ENCODE measurements around the gene CST9L. TPM values are rescaled to one million over a fixed set of nuclear protein-coding genes. Genes with fewer than 3 reads are reported as not detected.

The CST9L gene
- total and polyA plus RNA-seq, 2 donors from 2014 or later: not detected

DNA sequence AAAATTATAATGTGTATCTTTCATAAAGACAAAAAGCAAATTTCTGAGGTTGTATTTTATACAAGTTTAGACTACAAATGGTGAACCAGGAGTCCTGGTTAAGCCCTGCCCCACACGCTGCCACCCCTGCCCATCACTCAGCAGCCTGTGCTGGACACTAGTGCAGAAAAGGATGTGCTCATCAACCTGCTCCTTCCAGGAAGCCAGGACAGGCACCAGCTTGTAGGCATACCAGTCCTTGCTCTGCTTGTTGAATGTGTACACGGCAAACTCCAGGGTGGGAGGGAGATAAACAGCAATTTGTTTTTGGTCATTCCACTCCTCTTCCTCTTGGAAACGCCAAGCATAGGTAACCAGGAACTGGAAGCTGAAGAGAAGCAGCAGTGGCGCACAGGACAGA, 18.1 kb downstream of the CST9L start:
- Histone ChIP-seq H3K4me3 (ENCODE audit: low read length in 3 of 3) (no peak overlapping the region), H3K9ac (ENCODE audit: low read length in 3 of 3) (no peak overlapping the region), H3K4me1 (ENCODE audit: control insufficient read depth in 2 of 3, insufficient read depth in 2 of 3, low read depth in 1 of 3, low read length in 3 of 3) (no peaks in the 10 kb centered on the region), H3K27me3 (ENCODE audit: control insufficient read depth, insufficient read depth, low read length) (no peaks in the 10 kb centered on the region), H3K9me3 (ENCODE audit: control insufficient read depth in 2 of 3, insufficient read depth in 1 of 3, low read length in 3 of 3) (no peaks in the 10 kb centered on the region), H3K36me3 (ENCODE audit: control insufficient read depth in 2 of 3, insufficient read depth in 3 of 3, low read length in 3 of 3) (no peaks in the 10 kb centered on the region), H3K27ac (ENCODE audit: low read depth in 2 of 2, low read length in 2 of 2) (no peak overlapping the region)
- DNase-seq (no peak), FAIRE-seq (no peak)
- TF ChIP-seq, protein P1, sequence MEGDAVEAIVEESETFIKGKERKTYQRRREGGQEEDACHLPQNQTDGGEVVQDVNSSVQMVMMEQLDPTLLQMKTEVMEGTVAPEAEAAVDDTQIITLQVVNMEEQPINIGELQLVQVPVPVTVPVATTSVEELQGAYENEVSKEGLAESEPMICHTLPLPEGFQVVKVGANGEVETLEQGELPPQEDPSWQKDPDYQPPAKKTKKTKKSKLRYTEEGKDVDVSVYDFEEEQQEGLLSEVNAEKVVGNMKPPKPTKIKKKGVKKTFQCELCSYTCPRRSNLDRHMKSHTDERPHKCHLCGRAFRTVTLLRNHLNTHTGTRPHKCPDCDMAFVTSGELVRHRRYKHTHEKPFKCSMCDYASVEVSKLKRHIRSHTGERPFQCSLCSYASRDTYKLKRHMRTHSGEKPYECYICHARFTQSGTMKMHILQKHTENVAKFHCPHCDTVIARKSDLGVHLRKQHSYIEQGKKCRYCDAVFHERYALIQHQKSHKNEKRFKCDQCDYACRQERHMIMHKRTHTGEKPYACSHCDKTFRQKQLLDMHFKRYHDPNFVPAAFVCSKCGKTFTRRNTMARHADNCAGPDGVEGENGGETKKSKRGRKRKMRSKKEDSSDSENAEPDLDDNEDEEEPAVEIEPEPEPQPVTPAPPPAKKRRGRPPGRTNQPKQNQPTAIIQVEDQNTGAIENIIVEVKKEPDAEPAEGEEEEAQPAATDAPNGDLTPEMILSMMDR (IDR thresholded peaks at IDR 0.05; ENCODE audit: borderline replicate concordance, extremely low read depth, insufficient read depth): no peak
- intact Hi-C loops (cut with DNase I): no loop called here

DNA sequence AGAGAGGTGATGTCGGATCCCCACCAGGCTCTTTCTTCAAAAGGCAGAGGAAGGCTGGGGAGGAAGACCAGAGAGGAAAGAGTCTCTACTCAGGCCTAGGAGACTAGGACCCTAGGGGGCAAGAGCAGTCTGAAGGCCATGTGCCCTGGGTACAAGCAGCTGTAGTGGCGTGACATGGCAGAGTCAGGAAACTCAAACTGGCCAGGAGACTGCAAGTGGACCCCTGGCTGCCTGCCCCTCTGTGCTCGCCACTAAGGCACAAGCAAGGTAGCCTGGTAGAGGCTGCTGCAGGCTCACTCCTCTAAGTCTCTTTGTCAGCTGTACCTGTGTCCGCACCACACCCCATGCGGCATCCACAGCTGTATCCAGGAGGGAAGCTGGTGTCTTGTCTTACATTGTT, 19.9 kb downstream of the CST9L start:
- no peaks in the 10 kb centered on the region for H3K9me3 ChIP-seq (ENCODE audit: control insufficient read depth in 2 of 3, insufficient read depth in 1 of 3, low read length in 3 of 3)
- intact Hi-C loops (cut with DNase I): no loop called here
- no peak overlapping the region for H3K9ac ChIP-seq (ENCODE audit: low read length in 3 of 3)
- DNase-seq: no peak
- no peaks in the 10 kb centered on the region for H3K27me3 ChIP-seq (ENCODE audit: control insufficient read depth, insufficient read depth, low read length)
- TF ChIP-seq, protein P1 (IDR thresholded peaks at IDR 0.05; ENCODE audit: borderline replicate concordance, extremely low read depth, insufficient read depth): no peak
- no peak overlapping the region for H3K4me3 ChIP-seq (ENCODE audit: low read length in 3 of 3)
- no peaks in the 10 kb centered on the region for H3K4me1 ChIP-seq (ENCODE audit: control insufficient read depth in 2 of 3, insufficient read depth in 2 of 3, low read depth in 1 of 3, low read length in 3 of 3)
- FAIRE-seq: no peak
- no peak overlapping the region for H3K27ac ChIP-seq (ENCODE audit: low read depth in 2 of 2, low read length in 2 of 2)
- H3K36me3 ChIP-seq (ENCODE audit: control insufficient read depth in 2 of 3, insufficient read depth in 3 of 3, low read length in 3 of 3): no peaks in the 10 kb centered on the region

DNA sequence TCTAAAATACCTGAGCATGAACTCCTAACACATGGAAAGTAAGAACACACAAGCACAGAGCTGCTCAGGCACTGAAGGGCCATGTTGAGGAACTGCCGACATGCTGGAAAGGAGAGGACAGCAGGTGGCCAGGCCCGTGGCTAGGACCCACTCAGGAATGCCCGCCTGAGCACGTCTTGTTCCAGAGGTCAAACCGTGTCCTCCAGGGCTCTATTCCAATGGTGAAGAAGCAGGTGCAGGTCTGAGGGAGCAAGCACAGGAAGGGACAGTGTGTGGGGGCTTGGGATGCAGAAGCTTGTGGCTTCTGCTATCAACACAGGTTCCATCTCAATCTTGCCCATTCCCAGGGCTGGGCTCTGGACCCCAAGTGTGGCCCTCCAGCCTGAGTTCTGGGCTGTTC, 20.7 kb downstream of the CST9L start:
- no peaks in the 10 kb centered on the region for H3K27me3 ChIP-seq (ENCODE audit: control insufficient read depth, insufficient read depth, low read length)
- no peak overlapping the region for H3K4me3 ChIP-seq (ENCODE audit: low read length in 3 of 3)
- no peak overlapping the region for H3K27ac ChIP-seq (ENCODE audit: low read depth in 2 of 2, low read length in 2 of 2)
- intact Hi-C loops (cut with DNase I): no loop called here
- no peak for FAIRE-seq
- no peak for DNase-seq
- H3K9ac ChIP-seq (ENCODE audit: low read length in 3 of 3): no peak overlapping the region
- H3K9me3 ChIP-seq (ENCODE audit: control insufficient read depth in 2 of 3, insufficient read depth in 1 of 3, low read length in 3 of 3): no peaks in the 10 kb centered on the region
- TF ChIP-seq, protein P1 (IDR thresholded peaks at IDR 0.05; ENCODE audit: borderline replicate concordance, extremely low read depth, insufficient read depth): no peak
- no peaks in the 10 kb centered on the region for H3K4me1 ChIP-seq (ENCODE audit: control insufficient read depth in 2 of 3, insufficient read depth in 2 of 3, low read depth in 1 of 3, low read length in 3 of 3)
- no peaks in the 10 kb centered on the region for H3K36me3 ChIP-seq (ENCODE audit: control insufficient read depth in 2 of 3, insufficient read depth in 3 of 3, low read length in 3 of 3)

DNA sequence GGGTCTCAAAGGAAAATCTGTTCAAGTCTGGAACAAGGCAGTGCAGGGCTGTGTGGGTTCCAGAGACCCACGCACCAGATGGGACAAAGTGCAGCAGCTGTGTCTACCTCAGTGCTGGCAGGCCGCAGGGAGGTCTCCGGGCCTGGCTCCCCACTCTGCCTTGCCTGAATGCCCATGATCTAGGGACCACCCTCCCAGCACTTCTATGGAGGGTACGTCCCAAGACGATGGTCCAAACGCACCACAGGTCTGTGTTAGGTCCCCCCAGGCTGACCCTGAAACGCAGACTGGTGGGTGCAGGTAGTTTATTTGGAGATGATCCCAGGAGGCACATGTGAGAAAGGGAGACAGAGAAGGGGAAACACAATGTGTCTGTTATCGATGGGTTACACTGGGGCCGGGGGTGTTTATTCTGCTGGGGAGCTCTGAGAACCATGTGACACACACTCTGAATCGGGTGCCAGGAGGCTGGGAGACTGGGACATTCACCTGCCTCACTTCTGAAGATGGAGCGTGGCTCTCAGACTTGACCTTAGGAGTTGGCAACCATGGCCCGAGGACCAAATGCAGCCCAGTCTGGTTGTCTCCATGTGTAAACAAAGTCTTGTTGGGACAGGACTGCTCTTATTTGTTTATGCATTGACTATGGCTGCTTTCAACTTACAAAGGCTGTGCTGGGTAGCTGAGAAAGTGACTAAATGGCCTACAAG, 21.7 kb downstream of the CST9L start:
- H3K4me1 ChIP-seq (ENCODE audit: control insufficient read depth in 2 of 3, insufficient read depth in 2 of 3, low read depth in 1 of 3, low read length in 3 of 3): no peaks in the 10 kb centered on the region
- no peaks in the 10 kb centered on the region for H3K36me3 ChIP-seq (ENCODE audit: control insufficient read depth in 2 of 3, insufficient read depth in 3 of 3, low read length in 3 of 3)
- DNase-seq (no peak), FAIRE-seq (no peak)
- H3K9me3 ChIP-seq (ENCODE audit: control insufficient read depth in 2 of 3, insufficient read depth in 1 of 3, low read length in 3 of 3): no peaks in the 10 kb centered on the region
- TF ChIP-seq, protein P1 (IDR thresholded peaks at IDR 0.05; ENCODE audit: borderline replicate concordance, extremely low read depth, insufficient read depth): no peak
- intact Hi-C loops (cut with DNase I): no loop called here
- no peak overlapping the region for H3K27ac ChIP-seq (ENCODE audit: low read depth in 2 of 2, low read length in 2 of 2)
- no peak overlapping the region for H3K9ac ChIP-seq (ENCODE audit: low read length in 3 of 3)
- no peak overlapping the region for H3K4me3 ChIP-seq (ENCODE audit: low read length in 3 of 3)
- no peaks in the 10 kb centered on the region for H3K27me3 ChIP-seq (ENCODE audit: control insufficient read depth, insufficient read depth, low read length)
